GM12873 (cell line): ENCODE measurements around the gene CKLF.

Experiments used
- TF ChIP-seq, protein P1 (sequence below): IDR thresholded peaks from 2 replicates; pipeline ENCODE4 v1.5.1; 2012; ENCODE audit warnings: low read depth, mild to moderate bottlenecking, moderate library complexity, low read length, control low read depth; ENCODE audit not compliant: insufficient read depth; ENCODE audit errors: missing control alignments

The CKLF gene

DNA sequence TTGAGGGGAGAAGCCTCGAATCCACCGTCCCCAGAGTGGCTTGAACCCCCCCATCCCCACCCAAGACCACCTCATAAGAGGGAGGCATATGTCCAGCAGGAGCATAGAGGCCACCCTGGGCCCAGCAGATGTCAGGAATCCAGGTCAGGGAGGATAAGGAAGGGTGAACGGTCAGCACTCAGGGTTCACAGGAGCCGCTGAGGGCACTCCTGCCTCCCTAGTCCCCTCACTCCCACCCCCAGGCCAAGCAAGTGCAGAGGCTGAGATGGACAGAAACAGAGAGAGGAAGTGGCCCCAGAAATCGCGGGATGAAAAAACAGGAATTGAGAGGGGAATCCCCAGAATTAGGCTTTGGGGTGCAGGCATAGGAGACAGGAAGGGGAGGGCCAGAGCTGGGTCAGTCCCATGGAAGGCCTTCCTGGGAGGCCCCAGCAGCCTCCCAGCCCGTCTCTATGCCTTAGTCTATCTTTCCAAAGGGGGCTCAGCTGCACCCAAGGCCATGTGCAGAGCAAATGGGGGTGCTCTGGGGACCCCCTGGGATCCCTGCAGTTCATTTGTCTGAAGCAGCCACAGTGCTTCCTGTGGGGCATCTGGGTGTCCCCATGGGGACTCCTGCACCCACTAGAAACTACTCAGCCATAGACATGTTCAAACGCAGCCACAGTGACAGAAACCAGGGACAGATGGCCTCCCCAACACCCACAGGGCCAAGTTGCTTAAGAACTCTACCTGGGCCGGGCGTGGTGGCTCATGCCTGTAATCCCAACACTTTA, 53.8 kb downstream of the CKLF start:
- TF ChIP-seq, protein P1, sequence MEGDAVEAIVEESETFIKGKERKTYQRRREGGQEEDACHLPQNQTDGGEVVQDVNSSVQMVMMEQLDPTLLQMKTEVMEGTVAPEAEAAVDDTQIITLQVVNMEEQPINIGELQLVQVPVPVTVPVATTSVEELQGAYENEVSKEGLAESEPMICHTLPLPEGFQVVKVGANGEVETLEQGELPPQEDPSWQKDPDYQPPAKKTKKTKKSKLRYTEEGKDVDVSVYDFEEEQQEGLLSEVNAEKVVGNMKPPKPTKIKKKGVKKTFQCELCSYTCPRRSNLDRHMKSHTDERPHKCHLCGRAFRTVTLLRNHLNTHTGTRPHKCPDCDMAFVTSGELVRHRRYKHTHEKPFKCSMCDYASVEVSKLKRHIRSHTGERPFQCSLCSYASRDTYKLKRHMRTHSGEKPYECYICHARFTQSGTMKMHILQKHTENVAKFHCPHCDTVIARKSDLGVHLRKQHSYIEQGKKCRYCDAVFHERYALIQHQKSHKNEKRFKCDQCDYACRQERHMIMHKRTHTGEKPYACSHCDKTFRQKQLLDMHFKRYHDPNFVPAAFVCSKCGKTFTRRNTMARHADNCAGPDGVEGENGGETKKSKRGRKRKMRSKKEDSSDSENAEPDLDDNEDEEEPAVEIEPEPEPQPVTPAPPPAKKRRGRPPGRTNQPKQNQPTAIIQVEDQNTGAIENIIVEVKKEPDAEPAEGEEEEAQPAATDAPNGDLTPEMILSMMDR, result no peak

DNA sequence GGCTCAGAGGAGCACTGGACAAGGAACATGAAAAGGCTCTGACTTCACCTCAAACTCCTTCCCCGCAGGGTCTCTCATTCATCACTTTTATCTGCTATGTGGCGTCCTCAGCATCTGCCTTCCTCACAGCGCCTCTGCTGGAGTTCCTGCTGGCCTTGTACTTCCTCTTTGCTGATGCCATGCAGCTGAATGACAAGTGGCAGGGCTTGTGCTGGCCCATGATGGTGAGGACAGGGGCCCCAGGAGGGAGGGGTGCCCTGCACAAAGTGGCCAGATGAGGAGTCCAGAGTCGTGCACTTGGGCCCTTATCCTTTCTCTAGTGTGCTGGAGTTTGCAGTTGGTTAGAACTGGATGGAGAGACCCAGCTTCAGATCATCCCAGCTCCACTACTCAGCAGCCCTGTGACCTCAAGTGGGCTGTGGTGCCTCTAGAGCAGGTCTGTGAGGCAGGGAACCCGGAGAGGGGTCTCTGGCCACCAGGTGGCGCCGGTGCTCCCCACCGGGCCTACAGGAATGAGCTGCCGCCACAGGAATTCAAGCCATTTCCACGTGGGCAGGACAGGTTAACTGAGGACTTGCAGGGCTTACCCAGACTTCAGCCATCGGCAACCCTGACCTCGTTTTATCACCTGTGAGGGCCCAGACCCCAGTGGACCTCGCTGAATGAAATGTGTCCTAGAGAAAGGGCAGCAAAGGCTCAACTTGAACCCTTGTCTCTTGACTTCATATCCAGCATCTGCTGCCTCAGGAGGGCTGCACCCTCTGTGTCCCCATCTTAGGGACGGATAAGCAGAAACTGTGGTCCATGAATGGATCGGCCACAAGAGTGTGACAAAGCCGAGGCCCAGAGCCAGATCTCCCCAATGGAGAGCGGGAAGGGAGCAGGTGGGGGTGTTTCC, 56.1 kb downstream of the CKLF start:
- TF ChIP-seq, protein P1, result peak; percentile 94

DNA sequence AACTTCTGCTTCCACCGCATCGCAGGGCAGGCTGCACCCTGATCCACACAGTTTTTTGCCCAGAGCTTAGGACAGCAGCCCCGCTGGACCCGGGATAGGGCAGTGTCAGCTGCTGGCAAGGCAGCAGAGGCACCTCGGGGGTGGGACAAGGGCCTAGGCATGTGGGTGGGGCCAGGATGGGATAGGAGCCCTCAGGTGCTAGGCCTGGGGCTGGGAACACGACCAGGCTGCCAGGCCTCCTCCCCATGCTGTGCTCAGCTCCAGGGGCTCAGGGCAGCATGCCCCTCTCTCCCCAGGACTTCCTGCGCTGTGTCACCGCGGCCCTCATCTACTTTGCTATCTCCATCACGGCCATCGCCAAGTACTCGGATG, 56.7 kb downstream of the CKLF start:
- TF ChIP-seq, protein P1, result no peak

DNA sequence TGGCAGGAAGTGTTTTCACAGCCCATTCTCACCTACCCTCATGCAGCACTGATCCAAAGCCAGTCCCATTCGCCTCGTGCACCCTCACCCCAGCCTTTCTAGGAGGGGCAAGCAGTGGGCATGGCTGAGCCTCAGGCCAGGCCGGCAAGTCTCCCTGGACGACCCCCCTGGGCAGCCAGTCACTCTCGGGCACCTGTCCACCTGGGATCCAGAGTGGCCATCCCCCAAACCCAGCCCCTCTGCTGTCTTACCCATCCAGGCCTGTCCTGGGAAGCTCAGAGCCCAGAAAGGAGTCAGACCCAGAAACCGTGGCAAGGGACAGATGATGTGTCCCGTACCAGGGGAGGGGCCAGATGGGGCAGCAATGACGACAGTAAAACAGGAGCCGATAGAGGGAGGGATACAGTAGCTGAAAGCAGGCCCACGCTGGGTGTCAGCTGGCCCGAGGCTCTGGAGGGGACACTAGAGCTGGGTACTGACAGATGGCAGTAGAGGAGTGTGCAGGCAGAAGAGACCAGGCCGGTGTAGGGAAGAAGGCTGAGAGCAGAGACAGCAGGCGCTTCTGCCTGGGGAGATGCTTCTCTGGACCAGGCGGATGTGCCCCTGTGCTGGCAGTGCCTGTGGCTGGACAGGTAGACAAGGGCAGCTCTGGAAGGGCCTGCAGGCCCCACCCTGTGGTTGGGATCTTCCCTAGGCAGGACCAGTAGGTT, 57.9 kb downstream of the CKLF start:
- TF ChIP-seq, protein P1, result no peak

DNA sequence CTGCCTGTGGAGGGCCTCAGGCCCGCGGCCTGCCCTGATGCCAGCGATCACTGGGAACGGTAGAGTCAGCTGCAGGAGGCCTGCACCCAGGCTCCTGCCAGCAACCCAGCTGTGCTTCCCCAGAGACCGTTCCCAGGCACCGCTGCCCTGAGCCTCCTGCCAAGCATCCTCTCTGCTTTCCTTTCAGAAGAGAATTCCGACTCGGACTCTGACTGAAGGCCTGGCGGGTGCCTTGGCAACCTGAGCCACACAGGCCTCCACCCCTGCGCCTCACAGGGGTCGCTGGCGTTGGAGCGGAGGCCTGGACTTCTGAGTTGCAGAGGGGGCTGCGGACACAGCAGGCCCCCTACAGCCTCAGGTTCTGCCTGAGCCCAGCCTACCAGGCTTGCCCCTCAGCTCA, 60.0 kb downstream of the CKLF start:
- TF ChIP-seq, protein P1, result no peak

DNA sequence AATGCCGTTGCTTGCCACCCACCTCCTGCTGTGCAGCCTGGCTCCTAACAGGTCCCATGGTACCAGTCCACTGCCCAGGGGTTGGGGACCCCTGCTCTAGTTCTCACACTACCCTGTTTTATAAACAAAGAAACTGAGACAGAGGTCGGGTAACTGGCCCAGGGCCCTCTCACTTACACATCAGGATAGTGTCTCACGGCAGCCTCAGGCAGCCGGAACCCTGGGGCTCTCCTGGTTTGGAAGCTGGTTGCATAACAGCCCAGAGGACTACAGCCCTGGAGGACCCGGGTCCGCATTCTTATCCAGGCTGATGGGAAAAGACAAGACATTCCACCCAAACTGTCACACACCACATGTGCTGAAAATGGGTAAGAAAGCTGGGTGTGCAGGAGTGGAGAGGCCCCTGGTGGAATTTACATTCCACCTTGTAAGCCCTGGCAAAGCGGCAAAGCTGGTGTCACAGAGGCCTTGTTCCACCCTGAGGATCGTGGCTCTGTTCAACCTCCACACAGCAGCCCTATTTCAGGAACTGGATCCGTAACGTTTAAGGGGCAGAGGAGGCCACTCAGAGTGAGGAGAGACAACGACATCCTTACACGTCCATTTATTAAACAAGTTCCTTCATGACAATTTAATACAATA, 61.9 kb downstream of the CKLF start:
- TF ChIP-seq, protein P1, result no peak
